ENCODE data around the gene PVALB.

PVALB gene

DNA sequence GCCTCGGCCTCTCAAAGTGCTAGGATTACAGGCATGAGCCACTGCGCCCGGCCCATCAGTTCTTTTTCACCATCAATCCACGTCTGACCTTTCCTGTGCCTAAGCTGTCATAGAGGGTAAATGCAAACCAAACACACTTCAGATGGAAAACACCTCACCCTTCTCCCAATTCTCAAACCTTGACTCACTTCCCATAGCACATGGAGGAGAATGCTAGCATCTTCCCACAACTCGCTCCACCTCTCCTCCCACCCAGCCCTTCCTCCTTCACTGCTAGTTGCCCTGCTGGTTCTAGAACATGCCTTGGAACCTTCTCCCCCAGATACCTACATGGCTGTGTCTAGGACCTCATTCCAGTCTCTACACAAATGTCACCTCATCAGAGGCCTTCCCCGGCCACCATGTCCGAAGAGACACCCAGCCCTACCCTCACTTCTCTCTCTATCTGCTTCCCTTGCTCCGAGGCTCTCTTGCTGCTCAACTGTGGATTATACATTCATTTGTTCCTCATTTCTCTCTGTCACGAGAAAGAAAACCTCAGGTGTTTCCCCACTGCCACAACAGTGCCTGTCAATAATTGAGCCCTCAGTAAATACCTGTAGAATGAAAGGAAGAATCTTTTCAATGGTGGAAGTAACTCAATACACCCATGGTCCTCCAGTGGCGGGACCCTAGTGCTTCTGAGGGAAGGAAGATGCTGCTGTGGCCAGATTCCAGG, 22.7 kb upstream of the PVALB start:
- H3K4me1 ChIP-seq (ENCODE audit: control insufficient read depth, low read depth, low read length) = no peaks in the 10 kb centered on the region
- H3K9me3 ChIP-seq (ENCODE audit: control insufficient read depth, low read depth, low read length) = no peaks in the 10 kb centered on the region
- H3K27ac ChIP-seq (ENCODE audit: low read length) = no peak overlapping the region
- no peak overlapping the region for H3K9ac ChIP-seq (ENCODE audit: low read length)
- H3K27me3 ChIP-seq (ENCODE audit: control insufficient read depth, insufficient read depth, low read length) = no peaks in the 10 kb centered on the region
- H3K36me3 ChIP-seq (ENCODE audit: control insufficient read depth, low read depth, low read length) = no peaks in the 10 kb centered on the region
- no peak overlapping the region for H3K4me3 ChIP-seq (ENCODE audit: low read length)

DNA sequence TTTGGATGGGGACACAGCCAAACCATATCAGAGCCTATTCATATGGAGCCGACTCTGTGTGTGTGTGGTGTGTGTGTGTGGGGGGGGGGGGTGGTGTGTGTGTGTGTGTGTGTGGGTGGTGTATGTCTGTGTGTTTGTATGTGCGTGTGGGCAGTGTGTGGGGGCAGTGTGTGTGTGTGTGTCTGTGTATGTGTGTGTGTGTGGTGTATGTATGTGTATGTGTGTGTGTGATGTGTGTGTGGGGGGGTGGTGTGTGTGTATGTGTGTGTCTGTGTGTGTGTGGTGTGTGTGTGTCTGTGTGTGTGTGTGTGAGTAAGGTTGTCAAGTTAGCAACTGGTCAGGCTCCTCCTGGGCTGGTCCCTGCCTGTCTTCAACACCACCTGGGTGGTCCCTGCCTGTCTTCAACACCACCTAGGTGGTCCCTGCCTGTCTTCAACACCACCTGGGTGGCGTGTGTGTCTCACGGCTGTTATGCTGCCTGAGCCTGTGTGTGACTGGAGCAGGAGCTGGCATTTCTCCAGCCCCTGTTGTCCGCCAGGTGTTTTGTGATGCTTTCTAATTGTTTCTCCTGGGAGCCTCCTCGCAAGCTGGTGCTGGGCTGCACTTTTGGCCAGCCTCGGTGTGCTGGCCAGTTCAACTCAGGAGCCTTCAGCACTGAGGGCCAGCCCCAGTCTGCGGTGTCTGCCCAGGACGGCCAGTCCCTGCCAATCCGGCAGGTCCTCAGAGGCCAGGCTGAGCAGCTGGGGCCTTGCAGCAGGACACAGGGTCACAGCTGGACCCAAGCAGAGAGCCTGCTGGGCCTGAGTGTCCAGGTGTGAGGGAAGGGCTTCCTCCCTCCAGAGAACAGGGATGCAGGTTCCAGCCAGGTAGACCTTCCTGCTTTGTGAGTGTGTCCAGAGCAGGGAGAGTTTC, 21.5 kb upstream of the PVALB start:
- Histone ChIP-seq H3K4me1 (ENCODE audit: control insufficient read depth, low read depth, low read length) (no peaks in the 10 kb centered on the region), H3K9ac (ENCODE audit: low read length) (no peak overlapping the region), H3K27me3 (ENCODE audit: control insufficient read depth, insufficient read depth, low read length) (no peaks in the 10 kb centered on the region), H3K9me3 (ENCODE audit: control insufficient read depth, low read depth, low read length) (no peaks in the 10 kb centered on the region), H3K36me3 (ENCODE audit: control insufficient read depth, low read depth, low read length) (no peaks in the 10 kb centered on the region), H3K4me3 (ENCODE audit: low read length) (no peak overlapping the region), H3K27ac (ENCODE audit: low read length) (no peak overlapping the region)

DNA sequence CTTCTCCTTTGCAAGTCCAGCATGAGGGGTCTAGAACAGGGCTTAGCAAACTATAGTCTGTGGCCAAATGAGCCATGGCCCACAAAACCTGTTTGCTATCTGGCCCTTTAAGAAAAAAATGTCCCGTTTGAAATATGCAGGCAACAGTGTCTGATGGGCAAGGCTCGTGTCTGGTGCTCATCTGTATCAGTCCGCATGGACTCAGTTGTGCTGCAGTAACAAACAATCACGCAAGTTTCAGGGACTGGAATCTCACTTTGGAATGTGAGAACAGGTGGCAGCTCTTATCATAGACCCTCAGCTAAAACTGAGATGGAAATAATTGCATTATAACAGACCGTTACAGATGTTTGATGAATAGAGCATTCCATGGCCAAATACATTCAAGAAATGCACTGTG, 19.1 kb upstream of the PVALB start:
- Histone ChIP-seq H3K27me3 (ENCODE audit: control insufficient read depth, insufficient read depth, low read length) (no peaks in the 10 kb centered on the region), H3K36me3 (ENCODE audit: control insufficient read depth, low read depth, low read length) (no peaks in the 10 kb centered on the region)

DNA sequence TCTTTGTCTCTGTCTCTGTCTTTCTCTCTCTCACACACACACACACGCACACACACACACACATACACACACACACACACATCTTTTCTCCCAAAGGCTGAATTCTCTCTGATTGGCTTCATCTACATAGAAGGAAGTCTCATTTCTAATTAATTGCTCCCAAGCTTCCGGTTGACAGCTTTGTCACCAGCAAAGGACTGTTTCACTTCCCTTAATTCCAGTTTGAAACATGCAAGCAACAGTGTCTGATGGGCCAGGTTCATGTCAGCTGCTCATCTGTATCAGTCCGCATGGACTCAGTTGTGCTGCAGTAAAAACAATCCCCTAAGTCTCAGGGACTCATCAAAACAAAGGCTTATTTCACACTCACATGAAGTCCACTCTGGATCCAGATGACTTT, 16.2 kb upstream of the PVALB start:
- Histone ChIP-seq H3K4me1 (ENCODE audit: control insufficient read depth, low read depth, low read length) (no peaks in the 10 kb centered on the region), H3K9me3 (ENCODE audit: control insufficient read depth, low read depth, low read length) (no peaks in the 10 kb centered on the region), H3K4me3 (ENCODE audit: low read length) (no peak overlapping the region), H3K27ac (ENCODE audit: low read length) (no peak overlapping the region), H3K27me3 (ENCODE audit: control insufficient read depth, insufficient read depth, low read length) (no peaks in the 10 kb centered on the region), H3K9ac (ENCODE audit: low read length) (no peak overlapping the region), H3K36me3 (ENCODE audit: control insufficient read depth, low read depth, low read length) (no peaks in the 10 kb centered on the region)

More for the DNA sequence above, 19.1 kb upstream of the PVALB start:
- no peak overlapping the region for H3K4me3 ChIP-seq (ENCODE audit: low read length)
- no peak overlapping the region for H3K27ac ChIP-seq (ENCODE audit: low read length)
- H3K4me1 ChIP-seq (ENCODE audit: control insufficient read depth, low read depth, low read length) = no peaks in the 10 kb centered on the region
- no peaks in the 10 kb centered on the region for H3K9me3 ChIP-seq (ENCODE audit: control insufficient read depth, low read depth, low read length)
- no peak overlapping the region for H3K9ac ChIP-seq (ENCODE audit: low read length)

DNA sequence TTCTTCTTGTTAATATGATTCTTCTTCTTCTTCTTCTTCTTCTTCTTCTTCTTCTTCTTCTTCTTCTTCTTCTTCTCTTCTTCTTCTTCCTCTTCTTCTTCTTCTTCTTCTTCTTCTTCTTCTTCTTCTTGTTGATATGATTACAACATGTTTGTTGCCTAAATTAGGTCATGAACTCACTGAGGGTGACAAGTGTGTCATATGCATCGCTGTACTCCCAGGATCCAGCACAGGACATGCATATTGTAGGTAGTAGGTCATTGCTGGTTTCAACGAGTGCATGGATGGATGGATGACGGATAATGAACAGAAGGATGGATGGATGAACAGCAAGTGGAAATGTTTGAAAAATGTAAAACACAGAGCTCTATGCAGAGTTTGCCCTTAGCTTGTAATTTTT, 14.9 kb upstream of the PVALB start:
- no peak overlapping the region for H3K9ac ChIP-seq (ENCODE audit: low read length)
- H3K9me3 ChIP-seq (ENCODE audit: control insufficient read depth, low read depth, low read length) = no peaks in the 10 kb centered on the region
- H3K4me3 ChIP-seq (ENCODE audit: low read length) = no peak overlapping the region
- no peaks in the 10 kb centered on the region for H3K4me1 ChIP-seq (ENCODE audit: control insufficient read depth, low read depth, low read length)
- H3K27me3 ChIP-seq (ENCODE audit: control insufficient read depth, insufficient read depth, low read length) = no peaks in the 10 kb centered on the region
- no peak overlapping the region for H3K27ac ChIP-seq (ENCODE audit: low read length)
- no peaks in the 10 kb centered on the region for H3K36me3 ChIP-seq (ENCODE audit: control insufficient read depth, low read depth, low read length)

DNA sequence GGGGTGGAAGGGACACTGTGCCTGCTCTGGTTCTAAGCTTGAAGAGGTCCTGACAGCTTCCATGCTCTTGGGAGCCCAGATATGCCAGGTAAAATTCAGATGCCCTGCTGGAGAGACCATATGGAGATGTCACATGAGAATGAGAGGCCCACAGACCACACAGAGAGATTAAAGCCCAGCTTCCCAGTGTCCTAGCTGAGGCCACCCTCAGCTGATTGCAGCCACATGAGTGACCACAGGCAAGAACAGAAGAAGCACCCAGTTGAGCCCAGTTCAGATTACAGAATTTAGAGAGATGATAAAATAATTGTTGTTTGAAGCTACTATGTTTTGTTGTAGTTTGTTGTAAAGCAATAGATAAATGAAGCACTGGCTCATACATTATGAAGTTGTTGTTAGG, 14.4 kb upstream of the PVALB start:
- Histone ChIP-seq H3K4me1 (ENCODE audit: control insufficient read depth, low read depth, low read length) (no peaks in the 10 kb centered on the region), H3K27me3 (ENCODE audit: control insufficient read depth, insufficient read depth, low read length) (no peaks in the 10 kb centered on the region), H3K9me3 (ENCODE audit: control insufficient read depth, low read depth, low read length) (no peaks in the 10 kb centered on the region), H3K27ac (ENCODE audit: low read length) (no peak overlapping the region), H3K36me3 (ENCODE audit: control insufficient read depth, low read depth, low read length) (no peaks in the 10 kb centered on the region), H3K9ac (ENCODE audit: low read length) (no peak overlapping the region), H3K4me3 (ENCODE audit: low read length) (no peak overlapping the region)

DNA sequence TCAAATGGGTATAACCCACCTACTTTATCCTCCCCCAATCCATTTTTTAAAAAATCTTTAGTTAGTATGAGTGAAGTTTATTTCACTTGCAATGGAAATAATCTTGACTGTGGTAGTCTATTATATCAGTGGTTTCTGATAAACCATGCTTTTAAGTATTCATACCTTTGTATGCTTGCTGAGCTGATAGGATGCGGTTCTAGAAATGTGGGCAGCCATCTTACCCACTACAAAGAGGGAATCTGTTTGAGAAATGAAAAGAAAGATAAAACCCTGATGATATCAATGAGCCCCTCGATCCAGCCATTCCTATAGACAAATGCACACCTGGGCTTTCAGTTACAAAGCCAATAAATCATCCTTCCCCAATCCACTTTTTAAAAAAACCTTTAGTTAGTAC, 13.8 kb upstream of the PVALB start:
- Histone ChIP-seq H3K4me3 (ENCODE audit: low read length) (no peak overlapping the region), H3K4me1 (ENCODE audit: control insufficient read depth, low read depth, low read length) (no peaks in the 10 kb centered on the region), H3K27ac (ENCODE audit: low read length) (no peak overlapping the region), H3K9ac (ENCODE audit: low read length) (no peak overlapping the region), H3K36me3 (ENCODE audit: control insufficient read depth, low read depth, low read length) (no peaks in the 10 kb centered on the region), H3K27me3 (ENCODE audit: control insufficient read depth, insufficient read depth, low read length) (no peaks in the 10 kb centered on the region), H3K9me3 (ENCODE audit: control insufficient read depth, low read depth, low read length) (no peaks in the 10 kb centered on the region)

DNA sequence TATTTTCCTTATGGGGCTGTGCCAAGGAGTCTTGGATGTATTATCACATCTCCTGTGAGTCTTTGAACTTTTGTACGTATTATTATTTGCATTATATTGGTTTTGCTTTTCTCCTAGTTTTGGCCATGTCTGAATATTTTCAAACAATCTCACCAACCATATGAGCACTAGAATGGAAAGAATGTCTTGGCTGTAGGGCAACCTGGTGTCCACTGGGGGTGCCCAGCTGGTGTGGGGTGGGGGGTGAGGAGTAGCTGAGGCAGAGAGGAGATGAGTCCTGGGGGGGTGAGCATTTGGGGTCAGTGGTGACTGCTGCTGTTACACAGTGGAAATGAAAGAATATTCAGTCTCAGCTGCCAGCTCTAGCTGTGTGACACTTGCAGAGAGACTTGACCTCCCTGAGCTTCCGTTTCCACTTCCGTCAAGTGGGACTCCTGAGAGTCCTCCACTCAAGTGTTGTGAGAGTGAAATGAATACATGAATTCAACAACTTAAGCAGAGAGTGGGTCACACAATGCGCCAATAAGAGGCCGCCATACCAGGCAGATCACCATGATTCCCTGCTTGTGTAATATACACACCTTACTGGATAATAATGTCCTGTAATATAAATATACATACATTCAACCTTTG, 12.7 kb upstream of the PVALB start:
- Histone ChIP-seq H3K36me3 (ENCODE audit: control insufficient read depth, low read depth, low read length) (no peaks in the 10 kb centered on the region), H3K27ac (ENCODE audit: low read length) (no peak overlapping the region), H3K9ac (ENCODE audit: low read length) (no peak overlapping the region), H3K4me3 (ENCODE audit: low read length) (no peak overlapping the region), H3K4me1 (ENCODE audit: control insufficient read depth, low read depth, low read length) (no peaks in the 10 kb centered on the region), H3K27me3 (ENCODE audit: control insufficient read depth, insufficient read depth, low read length) (no peaks in the 10 kb centered on the region), H3K9me3 (ENCODE audit: control insufficient read depth, low read depth, low read length) (no peaks in the 10 kb centered on the region)

DNA sequence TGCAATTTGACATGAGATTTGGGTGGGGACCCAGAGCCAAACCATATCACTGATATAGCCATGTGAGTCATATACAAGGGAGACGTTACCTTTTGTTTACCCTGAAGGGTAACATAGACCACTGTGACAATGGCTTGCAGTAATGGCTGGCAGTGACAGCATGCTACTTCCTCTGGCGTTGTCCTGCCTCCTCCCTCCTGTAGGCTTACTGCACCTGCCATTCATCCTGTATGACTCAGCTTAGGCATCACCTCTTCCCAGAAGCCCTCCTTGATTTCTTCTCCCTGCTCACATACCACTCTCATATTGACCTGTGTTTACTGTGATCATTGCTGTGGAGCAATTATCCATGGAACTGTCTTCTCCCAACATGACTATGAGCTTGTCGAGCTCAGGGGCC, 12.0 kb upstream of the PVALB start:
- H3K9me3 ChIP-seq (ENCODE audit: control insufficient read depth, low read depth, low read length) = no peaks in the 10 kb centered on the region
- no peak overlapping the region for H3K27ac ChIP-seq (ENCODE audit: low read length)
- H3K27me3 ChIP-seq (ENCODE audit: control insufficient read depth, insufficient read depth, low read length) = no peaks in the 10 kb centered on the region
- H3K4me3 ChIP-seq (ENCODE audit: low read length) = no peak overlapping the region
- no peak overlapping the region for H3K9ac ChIP-seq (ENCODE audit: low read length)
- no peaks in the 10 kb centered on the region for H3K36me3 ChIP-seq (ENCODE audit: control insufficient read depth, low read depth, low read length)
- H3K4me1 ChIP-seq (ENCODE audit: control insufficient read depth, low read depth, low read length) = no peaks in the 10 kb centered on the region

DNA sequence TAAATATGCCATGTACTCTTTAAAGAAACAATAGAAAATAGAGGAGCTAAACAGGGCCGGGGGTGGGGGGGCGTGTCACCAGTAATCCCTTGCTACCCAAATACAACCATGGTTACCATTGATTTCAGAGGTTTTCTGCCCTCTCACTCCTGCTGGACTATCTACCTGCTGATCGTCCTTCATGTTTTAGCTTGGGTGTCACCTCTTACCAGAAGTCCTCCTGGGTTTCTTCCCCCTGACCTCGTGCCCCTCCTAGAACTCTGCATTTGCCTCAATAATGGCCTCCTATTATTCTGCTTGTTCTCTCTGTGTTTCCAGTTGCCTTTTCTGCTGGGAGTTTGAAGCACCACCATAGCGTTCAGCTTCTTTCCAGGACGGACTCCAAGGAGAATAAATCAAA, 9.4 kb upstream of the PVALB start:
- H3K4me3 ChIP-seq (ENCODE audit: low read length) = no peak overlapping the region
- no peaks in the 10 kb centered on the region for H3K27me3 ChIP-seq (ENCODE audit: control insufficient read depth, insufficient read depth, low read length)
- H3K36me3 ChIP-seq (ENCODE audit: control insufficient read depth, low read depth, low read length) = no peaks in the 10 kb centered on the region
- no peak overlapping the region for H3K27ac ChIP-seq (ENCODE audit: low read length)
- H3K4me1 ChIP-seq (ENCODE audit: control insufficient read depth, low read depth, low read length) = peaks cover 6% of the 10 kb centered on the region
- H3K9ac ChIP-seq (ENCODE audit: low read length) = no peak overlapping the region
- H3K9me3 ChIP-seq (ENCODE audit: control insufficient read depth, low read depth, low read length) = no peaks in the 10 kb centered on the region

DNA sequence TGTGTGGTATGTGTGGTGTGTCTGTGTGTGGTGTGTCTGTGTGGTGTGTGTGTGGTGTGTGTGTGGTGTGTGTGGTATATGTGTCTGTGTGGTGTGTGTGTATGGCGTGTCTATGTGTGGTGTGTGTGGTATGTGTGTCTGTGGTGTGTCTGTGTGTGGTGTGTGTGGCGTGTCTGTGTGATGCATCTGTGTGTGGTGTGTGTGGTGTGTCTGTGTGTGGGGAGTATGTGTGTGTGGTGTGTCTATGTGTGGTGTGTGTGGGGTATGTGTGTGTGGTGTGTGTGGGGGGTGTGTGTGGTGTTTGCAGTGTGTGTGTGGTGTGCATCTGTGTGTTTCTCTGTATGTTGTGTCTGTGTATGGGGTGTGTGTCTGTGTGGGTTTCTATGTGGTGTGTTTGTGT, 7.8 kb upstream of the PVALB start:
- H3K36me3 ChIP-seq (ENCODE audit: control insufficient read depth, low read depth, low read length) = no peaks in the 10 kb centered on the region
- H3K4me3 ChIP-seq (ENCODE audit: low read length) = no peak overlapping the region
- peaks cover 6% of the 10 kb centered on the region for H3K4me1 ChIP-seq (ENCODE audit: control insufficient read depth, low read depth, low read length)
- no peaks in the 10 kb centered on the region for H3K9me3 ChIP-seq (ENCODE audit: control insufficient read depth, low read depth, low read length)
- H3K9ac ChIP-seq (ENCODE audit: low read length) = no peak overlapping the region
- no peak overlapping the region for H3K27ac ChIP-seq (ENCODE audit: low read length)
- no peaks in the 10 kb centered on the region for H3K27me3 ChIP-seq (ENCODE audit: control insufficient read depth, insufficient read depth, low read length)

All from iPS-18a (cell line).